M059J (cell line): ENCODE data around the gene MOBP. TPM values are rescaled to one million over a fixed set of nuclear protein-coding genes. Genes with fewer than 3 reads are reported as not detected.
"Not testable (repeated sequence)": the region's sequence is repeated elsewhere in the genome, so short reads cannot be mapped to it uniquely, and the experiment has no call there.

Source experiments
- DNase-seq: peaks from one replicate; pipeline ENCODE4 v3.0.0-alpha.2; 2012; ENCODE audit warnings: low read depth
- total RNA-seq: library from RNA; depleted of rRNA; stranded (reverse); fragments of >200 nt; shearing (Covaris generic); gene quantifications from 2 replicates; pipeline ENCODE4 v1.2.3, GENCODE V29; 2014; rRNA removed

MOBP gene
- total RNA-seq: not detected in 2 replicates

- no peak for DNase-seq
Measured at GRCh38 chr3:39467394-39468107, at the start of gene MOBP. Gene MOBP (plus strand): TSS chr3:39467680. CDS start chr3:39502070, 34,390 bp downstream.

- DNase-seq: not testable (repeated sequence)
Measured at GRCh38 chr3:39418556-39419225, 48.8 kb upstream of the MOBP start.

DNA sequence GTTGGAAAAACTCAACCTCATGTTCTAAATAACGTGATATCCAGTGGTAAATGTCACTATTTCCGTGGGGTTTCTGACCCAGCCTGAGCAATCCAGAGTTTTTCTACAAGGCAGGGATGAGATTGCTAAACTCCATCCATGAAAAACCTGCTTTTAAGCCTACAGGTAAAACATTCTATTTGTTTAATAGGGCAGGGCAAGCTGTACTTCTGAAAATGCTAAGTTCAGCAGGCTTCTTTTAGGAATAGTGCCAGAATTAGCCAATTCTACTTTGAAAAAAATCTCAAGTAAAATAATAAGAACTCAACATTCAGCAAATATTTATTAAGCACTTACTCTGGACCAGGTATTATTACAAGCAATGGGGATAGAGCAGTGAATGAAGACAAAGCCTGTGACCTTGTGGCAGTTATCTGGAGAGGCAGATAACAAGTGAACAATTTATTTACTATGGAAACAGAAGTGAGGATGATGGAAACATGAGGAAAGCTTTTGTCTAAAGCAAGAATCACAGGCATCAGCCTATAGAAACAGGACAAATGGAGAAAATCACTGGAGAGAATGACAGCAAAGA lies 47.7 kb upstream of the MOBP start:
- no peak for DNase-seq

DNA sequence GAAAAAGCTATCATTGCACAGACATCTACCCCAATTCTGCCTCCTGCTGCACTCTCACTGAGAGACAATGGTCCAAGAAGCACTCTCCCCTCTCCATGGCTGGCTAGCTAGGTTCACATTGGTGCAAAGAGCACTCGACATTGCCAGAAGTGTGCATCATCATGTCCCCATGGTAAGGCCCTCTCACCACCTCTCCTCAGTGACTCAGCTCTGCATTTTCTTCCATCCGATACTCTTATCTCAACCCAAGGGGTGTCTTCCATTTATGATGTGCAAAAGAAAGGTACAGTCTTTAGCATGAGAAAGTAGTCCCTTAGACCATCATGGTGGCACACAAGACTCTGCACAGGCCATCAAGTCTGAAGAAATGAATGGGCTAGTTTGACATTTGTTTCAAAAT lies 46.9 kb upstream of the MOBP start:
- no peak for DNase-seq

GRCh38 chr3:39423436-39423970 lies 44.0 kb upstream of the MOBP start:
- DNase-seq: no peak

DNA sequence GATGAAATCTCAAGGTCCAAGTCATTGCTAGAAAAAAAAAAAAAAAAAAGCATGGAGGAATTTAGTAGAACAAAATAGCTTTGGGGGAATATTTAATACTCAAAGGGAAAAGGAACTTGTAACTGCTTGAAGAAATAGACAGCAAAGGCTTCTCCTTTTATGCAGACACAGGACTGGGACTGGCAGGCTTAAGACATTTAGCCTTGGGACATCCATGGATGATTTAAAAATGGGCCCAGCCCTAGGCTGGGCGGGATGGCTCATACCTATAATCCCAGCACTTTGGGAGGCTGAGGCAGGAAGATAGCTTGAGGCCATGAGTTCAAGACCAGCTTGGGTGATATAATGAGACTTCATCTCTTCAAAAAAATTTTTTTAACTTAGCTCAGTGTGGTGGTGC lies 41.2 kb upstream of the MOBP start:
- DNase-seq: no peak

DNA sequence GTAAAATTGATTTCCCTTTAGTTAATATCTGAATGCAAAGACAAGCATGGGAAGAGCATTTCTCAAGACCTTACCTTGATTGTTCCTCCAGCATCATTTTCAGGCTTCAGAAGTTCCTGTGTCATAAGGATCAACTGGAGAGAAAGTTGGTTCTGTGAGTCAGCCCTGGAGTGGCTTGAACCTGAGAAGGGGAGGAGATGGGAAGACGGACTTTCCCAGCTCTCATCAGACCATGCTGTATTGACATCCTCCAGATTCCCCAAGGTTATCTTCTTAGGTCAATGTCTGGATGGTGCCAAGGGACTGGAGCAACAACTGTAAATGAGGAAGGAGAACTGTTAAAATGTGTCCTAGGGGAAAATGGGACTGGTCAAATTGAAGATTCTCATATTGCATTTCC lies 40.0 kb upstream of the MOBP start:
- no peak for DNase-seq

DNA sequence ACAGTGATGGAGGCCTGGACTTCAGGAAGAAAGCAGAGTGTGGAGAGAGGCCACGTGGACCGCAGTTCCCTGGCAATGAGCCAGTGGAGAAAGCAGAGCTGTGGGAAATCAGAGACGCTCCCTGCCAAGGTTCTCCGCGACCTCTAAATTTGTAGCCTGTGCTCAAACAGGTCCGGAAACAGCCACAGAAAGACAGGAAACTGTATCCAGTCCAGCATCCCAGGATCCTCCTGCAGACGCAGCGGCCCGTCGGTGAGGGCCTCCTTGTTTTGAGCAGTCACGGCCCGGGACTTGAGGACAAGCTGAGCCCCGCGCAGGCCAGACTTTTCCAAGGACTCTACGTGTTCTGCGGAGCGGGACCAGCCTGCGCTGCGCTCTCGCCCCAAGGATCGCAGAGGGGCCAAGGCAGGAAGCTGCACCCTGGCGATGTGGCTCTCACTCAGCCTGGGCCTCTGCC lies 38.7 kb upstream of the MOBP start:
- no peak for DNase-seq

- no peak for DNase-seq
Measured at GRCh38 chr3:39429466-39429865, 38.0 kb upstream of the MOBP start.

DNA sequence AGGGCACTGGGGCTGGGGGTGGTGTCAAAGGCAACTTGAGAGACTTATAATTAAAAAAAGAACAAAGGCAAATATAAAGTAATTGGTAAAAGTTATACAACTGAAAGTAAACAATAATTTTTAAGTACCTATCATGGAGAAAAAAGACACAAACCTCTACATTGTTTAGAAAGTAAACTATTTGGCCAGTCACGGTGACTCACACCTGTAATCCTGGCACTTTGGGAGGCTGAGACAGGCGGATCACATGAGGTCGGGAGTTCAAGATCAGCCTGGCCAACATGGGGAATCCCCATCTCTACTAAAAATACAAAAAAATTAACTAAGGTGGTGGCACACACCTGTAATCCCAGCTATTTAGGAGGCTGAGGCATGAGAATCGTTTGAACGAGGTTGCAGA lies 35.1 kb upstream of the MOBP start:
- peak; percentile 55 for DNase-seq

DNA sequence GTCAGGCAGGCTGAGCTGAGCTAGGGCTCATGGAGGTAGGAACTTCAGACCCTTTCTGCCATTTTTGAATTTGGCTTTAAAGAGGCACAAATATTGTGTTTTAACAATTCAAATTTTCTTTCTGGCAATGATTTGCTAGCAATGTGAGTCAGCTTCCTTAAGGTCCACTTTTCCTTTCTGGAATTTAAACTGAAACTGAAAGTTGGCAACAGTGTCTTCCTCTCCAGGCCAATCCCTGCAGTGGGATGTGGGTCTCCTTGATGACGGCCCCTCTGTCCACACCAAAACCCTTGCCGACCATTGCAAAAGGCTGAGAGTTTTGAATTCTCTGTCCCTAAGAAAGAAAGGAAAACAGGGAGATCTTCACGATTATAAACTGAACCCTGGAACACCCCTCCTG lies 33.8 kb upstream of the MOBP start:
- DNase-seq: peak; percentile 58

- DNase-seq: peak; percentile 78
Measured at GRCh38 chr3:39434574-39434973, 32.9 kb upstream of the MOBP start.

GRCh38 chr3:39435006-39435748 lies 32.3 kb upstream of the MOBP start:
- DNase-seq: no peak

GRCh38 chr3:39438880-39439279 lies 28.6 kb upstream of the MOBP start:
- no peak for DNase-seq

DNA sequence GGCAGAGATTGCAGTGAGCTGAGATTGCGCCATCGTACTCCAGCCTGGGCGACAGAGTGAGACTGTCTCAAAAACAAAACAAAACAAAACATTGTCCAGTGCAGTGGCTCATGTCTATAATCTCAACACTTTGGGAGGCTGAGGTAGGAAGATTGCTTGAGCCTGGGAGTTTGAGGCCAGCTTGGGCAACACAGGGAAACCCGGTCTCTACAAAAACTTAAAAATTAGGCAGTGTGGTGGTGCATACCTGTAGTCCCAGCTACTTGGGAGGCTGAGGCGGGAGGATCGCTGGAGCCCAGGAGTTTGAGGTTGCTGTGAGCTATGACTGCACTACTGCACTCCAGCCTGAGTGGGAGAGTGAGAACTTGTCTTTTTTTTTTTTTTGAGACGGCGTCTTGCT lies 27.2 kb upstream of the MOBP start:
- no peak for DNase-seq

- no peak for DNase-seq
Measured at GRCh38 chr3:39443530-39443929, 23.9 kb upstream of the MOBP start.

DNA sequence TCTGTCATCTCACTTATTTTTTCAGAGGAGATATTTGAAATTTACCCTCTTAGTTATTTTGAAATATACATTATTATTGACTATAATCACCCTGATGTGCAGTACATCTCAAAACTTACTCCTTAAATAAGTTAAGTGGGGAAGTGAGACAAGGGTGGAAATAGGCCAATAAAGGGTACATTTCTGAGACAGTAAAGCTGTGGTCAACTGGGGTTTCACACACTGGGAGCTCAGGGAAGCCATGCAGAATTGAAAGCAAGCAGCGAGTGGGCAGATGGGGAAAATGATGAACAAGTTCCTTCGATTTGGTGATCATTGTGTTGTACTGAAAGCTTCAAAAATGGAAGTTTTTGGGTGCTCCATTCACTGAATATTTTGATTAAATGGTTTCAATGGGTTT lies 21.6 kb upstream of the MOBP start:
- DNase-seq: no peak

- no peak for DNase-seq
Measured at GRCh38 chr3:39446444-39446843, 21.0 kb upstream of the MOBP start.

GRCh38 chr3:39447637-39448483 lies 19.6 kb upstream of the MOBP start:
- DNase-seq: peak; percentile 72

- DNase-seq: no peak
Measured at GRCh38 chr3:39448506-39449233, 18.8 kb upstream of the MOBP start.
